Neural cell (in vitro differentiated cells): Measurements from ENCODE around the gene FCRL6. TPM values are rescaled to one million over a fixed set of nuclear protein-coding genes. Genes with fewer than 3 reads are reported as not detected.
A peak's percentile ranks its signal among the peaks of the same experiment; 100 is the strongest.

Source experiments
- H2AFZ ChIP-seq: fragments of 200-600, 300-800 bp; sonication (generic), shearing (Covaris generic); 2 replicates; pipeline ENCODE4 v1.6.0; 2014; ENCODE audit warnings: low read depth, mild to moderate bottlenecking, antibody characterized with exemption, low read length, moderate library complexity
- H3F3A ChIP-seq: fragments of 200-600 bp; shearing (Covaris generic); 2 replicates; pipeline ENCODE4 v1.6.1; 2016; ENCODE audit warnings: mild to moderate bottlenecking, moderate library complexity, mixed read lengths, antibody characterized with exemption, low read length; ENCODE audit not compliant: insufficient read depth, poor library complexity, severe bottlenecking
- H3K27ac ChIP-seq: fragments of 200-600, 300-800 bp; sonication (generic), shearing (Covaris generic); 2 replicates; pipeline ENCODE4 v1.5.1; 2014; ENCODE audit warnings: mild to moderate bottlenecking, low read length, moderate library complexity
- H3K27me3 ChIP-seq: fragments of 300-800, 200-600 bp; sonication (generic), shearing (Covaris generic); 2 replicates; pipeline ENCODE4 v1.6.0; 2014; ENCODE audit warnings: mild to moderate bottlenecking, low read depth, low read length, moderate library complexity; ENCODE audit not compliant: insufficient read depth
- H3K36me3 ChIP-seq: fragments of 300-800, 200-600 bp; sonication (generic), shearing (Covaris generic); 2 replicates; pipeline ENCODE4 v1.5.1; 2014; ENCODE audit warnings: mild to moderate bottlenecking, antibody characterized with exemption, low read length, moderate library complexity; ENCODE audit not compliant: insufficient read depth
- H3K4me2 ChIP-seq: fragments of 300-800, 200-600 bp; sonication (generic), shearing (Covaris generic); 2 replicates; pipeline ENCODE4 v1.6.0; 2014; ENCODE audit warnings: mild to moderate bottlenecking, low read length
- H3K4me3 ChIP-seq: fragments of 300-800, 200-600 bp; sonication (generic), shearing (Covaris generic); 2 replicates; pipeline ENCODE4 v1.5.1; 2014; ENCODE audit warnings: mild to moderate bottlenecking, low read length, moderate library complexity
- H3K79me2 ChIP-seq: fragments of 200-600 bp; shearing (Covaris generic); replicated peaks from 2 replicates; pipeline ENCODE4 v1.6.0; 2014; ENCODE audit warnings: mild to moderate bottlenecking, low read length, moderate library complexity; ENCODE audit not compliant: insufficient read depth
- H3K9ac ChIP-seq: fragments of 300-800, 200-600 bp; sonication (generic), shearing (Covaris generic); 2 replicates; pipeline ENCODE4 v1.6.1; 2016; ENCODE audit warnings: mild to moderate bottlenecking, low read length, mixed read lengths
- H3K9me2 ChIP-seq: fragments of 200-600 bp; shearing (Covaris generic); 2 replicates; pipeline ENCODE4 v1.6.1; 2016; ENCODE audit warnings: mild to moderate bottlenecking, low read length, mixed read lengths; ENCODE audit not compliant: insufficient read depth
- H3K9me3 ChIP-seq: fragments of 200-600, 300-800 bp; sonication (generic), shearing (Covaris generic); 2 replicates; pipeline ENCODE4 v1.6.1; 2016; ENCODE audit warnings: mild to moderate bottlenecking, mixed run types, low read length, moderate library complexity, mixed read lengths
- H4K20me1 ChIP-seq: fragments of 200-600 bp; shearing (Covaris generic); 2 replicates; pipeline ENCODE4 v1.6.1; 2016; ENCODE audit warnings: mild to moderate bottlenecking, mixed run types; ENCODE audit not compliant: insufficient read depth
- EP300 ChIP-seq: fragments of 450-650 bp; conservative IDR thresholded peaks from 2 replicates; pipeline ENCODE4 v1.6.1; 2014; ENCODE audit warnings: antibody characterized with exemption, mild to moderate bottlenecking, moderate library complexity; ENCODE audit not compliant: poor library complexity, severe bottlenecking
- EZH2 ChIP-seq: fragments of 200-600, 300-800 bp; shearing (Covaris generic), sonication (generic); IDR thresholded peaks from 2 replicates; pipeline ENCODE4 v1.6.1; 2014; ENCODE audit warnings: antibody characterized with exemption, low read length, borderline replicate concordance, mild to moderate bottlenecking; ENCODE audit not compliant: insufficient read depth, poor library complexity, severe bottlenecking
- MXI1 ChIP-seq: fragments of 450-650 bp; conservative IDR thresholded peaks from 2 replicates; pipeline ENCODE4 v1.6.1; 2014; ENCODE audit warnings: antibody characterized with exemption, mild to moderate bottlenecking; ENCODE audit not compliant: poor library complexity, severe bottlenecking
- POLR2AphosphoS5 ChIP-seq: IDR thresholded peaks from 2 replicates; pipeline ENCODE4 v1.6.1; 2012
- RAD21 ChIP-seq: fragments of 450-650 bp; conservative IDR thresholded peaks from 2 replicates; pipeline ENCODE4 v1.6.1; 2014; ENCODE audit warnings: antibody characterized with exemption, mild to moderate bottlenecking, moderate library complexity
- REST ChIP-seq: IDR thresholded peaks from 2 replicates; pipeline ENCODE4 v1.6.1; 2012; ENCODE audit warnings: borderline replicate concordance
- SMC3 ChIP-seq: fragments of 450-650 bp; conservative IDR thresholded peaks from 2 replicates; pipeline ENCODE4 v1.6.1; 2014; ENCODE audit warnings: antibody characterized with exemption, mild to moderate bottlenecking, moderate library complexity; ENCODE audit not compliant: poor library complexity
- TAF1 ChIP-seq: IDR thresholded peaks from 2 replicates; pipeline ENCODE4 v1.6.1; 2012; ENCODE audit warnings: low read depth
- polyA plus RNA-seq: library from polyadenylated mRNA; depleted of rRNA; stranded (reverse); fragments of >200 nt; gene quantifications from 2 replicates; pipeline ENCODE4 v1.2.3, GENCODE V29; 2014
- TF ChIP-seq, protein P1 (sequence below): fragments of 450-650 bp; IDR thresholded peaks from 2 replicates; pipeline ENCODE4 v1.5.1; 2014; ENCODE audit warnings: antibody characterized with exemption, mild to moderate bottlenecking, moderate library complexity; ENCODE audit not compliant: poor library complexity, severe bottlenecking

FCRL6 gene
- polyA plus RNA-seq, 1 donor from 2014 or later, result not detected

- Histone ChIP-seq H3K9me3 (no peaks in the 10 kb centered on the region), H3F3A (no peaks in the 10 kb centered on the region), H3K9me2 (no peaks in the 10 kb centered on the region), H3K27me3 (peaks cover 82% of the 10 kb centered on the region), H3K4me2 (no peak overlapping the region), H3K9ac (no peak overlapping the region), H3K4me3 (peak overlapping the region; percentile 52), H2AFZ (no peak overlapping the region), H4K20me1 (no peaks in the 10 kb centered on the region), H3K79me2 (no peaks in the 10 kb centered on the region), H3K27ac (no peak overlapping the region), H3K36me3 (no peaks in the 10 kb centered on the region)
- no peak for TF ChIP-seq REST
- TF ChIP-seq, protein P1, sequence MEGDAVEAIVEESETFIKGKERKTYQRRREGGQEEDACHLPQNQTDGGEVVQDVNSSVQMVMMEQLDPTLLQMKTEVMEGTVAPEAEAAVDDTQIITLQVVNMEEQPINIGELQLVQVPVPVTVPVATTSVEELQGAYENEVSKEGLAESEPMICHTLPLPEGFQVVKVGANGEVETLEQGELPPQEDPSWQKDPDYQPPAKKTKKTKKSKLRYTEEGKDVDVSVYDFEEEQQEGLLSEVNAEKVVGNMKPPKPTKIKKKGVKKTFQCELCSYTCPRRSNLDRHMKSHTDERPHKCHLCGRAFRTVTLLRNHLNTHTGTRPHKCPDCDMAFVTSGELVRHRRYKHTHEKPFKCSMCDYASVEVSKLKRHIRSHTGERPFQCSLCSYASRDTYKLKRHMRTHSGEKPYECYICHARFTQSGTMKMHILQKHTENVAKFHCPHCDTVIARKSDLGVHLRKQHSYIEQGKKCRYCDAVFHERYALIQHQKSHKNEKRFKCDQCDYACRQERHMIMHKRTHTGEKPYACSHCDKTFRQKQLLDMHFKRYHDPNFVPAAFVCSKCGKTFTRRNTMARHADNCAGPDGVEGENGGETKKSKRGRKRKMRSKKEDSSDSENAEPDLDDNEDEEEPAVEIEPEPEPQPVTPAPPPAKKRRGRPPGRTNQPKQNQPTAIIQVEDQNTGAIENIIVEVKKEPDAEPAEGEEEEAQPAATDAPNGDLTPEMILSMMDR, result no peak
- TF ChIP-seq TAF1, result no peak
- TF ChIP-seq POLR2AphosphoS5, result no peak
- no peak for TF ChIP-seq EZH2
- TF ChIP-seq RAD21, result no peak
- no peak for TF ChIP-seq SMC3
- no peak for TF ChIP-seq MXI1
- no peak for TF ChIP-seq EP300
These were observed 28.6 kb downstream of the FCRL6 start for GRCh38 chr1:159830722-159831121.

- H3K4me2 ChIP-seq, result peak overlapping the region; percentile 45
- H3K27me3 ChIP-seq, result peaks cover 82% of the 10 kb centered on the region
These were observed 29.4 kb downstream of the FCRL6 start for GRCh38 chr1:159831412-159832141.

More at GRCh38 chr1:159831412-159832141, 29.4 kb downstream of the FCRL6 start:
- Histone ChIP-seq H3K36me3 (no peaks in the 10 kb centered on the region), H3F3A (no peaks in the 10 kb centered on the region), H4K20me1 (no peaks in the 10 kb centered on the region), H3K4me3 (peak overlapping the region; percentile 52), H3K9me2 (no peaks in the 10 kb centered on the region), H3K27ac (no peak overlapping the region), H3K79me2 (no peaks in the 10 kb centered on the region), H3K9ac (no peak overlapping the region), H3K9me3 (no peaks in the 10 kb centered on the region), H2AFZ (no peak overlapping the region)
- TF ChIP-seq POLR2AphosphoS5 (peak; percentile 85), RAD21 (no peak), REST (peak; percentile 57), SMC3 (no peak), TAF1 (no peak), EP300 (peak; percentile 31), EZH2 (no peak), MXI1 (no peak)
- TF ChIP-seq, protein P1, result no peak
